Tibial artery (tissue), 4 donors: ENCODE measurements around the gene UBE2L5.

Source experiments
- DNase-seq, 2 donors: peaks; one replicate each; pipeline ENCODE4 v3.0.0-alpha.2; 2019
- H3K27ac ChIP-seq, 2 donors: fragments of 200-600 bp; sonication (generic) in 1 of 2; 1 replicate in 1 of 2; 2 replicates in 1 of 2; pipeline ENCODE4 v1.5.1; 2018 to 2019; ENCODE audit warnings: mild to moderate bottlenecking in 1 of 2
- H3K27me3 ChIP-seq, 2 donors: fragments of 200-600 bp; sonication (generic) in 1 of 2; one replicate each; pipeline versions ENCODE4 v1.5.1 to v1.6.0; 2016 to 2019
- H3K36me3 ChIP-seq, 3 donors: fragments of 200-600 bp; sonication (generic) in 2 of 3; one replicate each; pipeline ENCODE4 v1.5.1; 2016 to 2019; ENCODE audit warnings: mild to moderate bottlenecking in 2 of 3
- H3K4me1 ChIP-seq, 4 donors: fragments of 200-600 bp; sonication (generic) in 2 of 4; 1 replicate in 3 of 4; 2 replicates in 1 of 4; pipeline ENCODE4 v1.5.1; 2016 to 2019
- H3K4me3 ChIP-seq, 2 donors: fragments of 200-600 bp; sonication (generic) in 1 of 2; 1 replicate in 1 of 2; 2 replicates in 1 of 2; pipeline ENCODE4 v1.5.1; 2018 to 2019; ENCODE audit warnings: mild to moderate bottlenecking in 2 of 2
- H3K9me3 ChIP-seq, 3 donors: fragments of 200-600 bp; sonication (generic) in 1 of 3; one replicate each; pipeline ENCODE4 v1.5.1; 2016 to 2019
- intact Hi-C: fragments of 100-400 bp; cut with DNase I; formaldehyde crosslinking; loops from one replicate; pipeline ENCODE4 v1.15.0; 2023; ENCODE audit warnings: low total_unique reads
- TF ChIP-seq, protein P1 (sequence below), 2 experiments: fragments of 200-600 bp in 1 of 2; fragments of 450-650 bp in 1 of 2; IDR thresholded peaks; one replicate each; pipeline ENCODE4 v1.5.1; 2017 to 2019; ENCODE audit warnings: antibody characterized with exemption in 2 of 2, mild to moderate bottlenecking in 1 of 2, moderate library complexity in 1 of 2

UBE2L5 gene

DNA sequence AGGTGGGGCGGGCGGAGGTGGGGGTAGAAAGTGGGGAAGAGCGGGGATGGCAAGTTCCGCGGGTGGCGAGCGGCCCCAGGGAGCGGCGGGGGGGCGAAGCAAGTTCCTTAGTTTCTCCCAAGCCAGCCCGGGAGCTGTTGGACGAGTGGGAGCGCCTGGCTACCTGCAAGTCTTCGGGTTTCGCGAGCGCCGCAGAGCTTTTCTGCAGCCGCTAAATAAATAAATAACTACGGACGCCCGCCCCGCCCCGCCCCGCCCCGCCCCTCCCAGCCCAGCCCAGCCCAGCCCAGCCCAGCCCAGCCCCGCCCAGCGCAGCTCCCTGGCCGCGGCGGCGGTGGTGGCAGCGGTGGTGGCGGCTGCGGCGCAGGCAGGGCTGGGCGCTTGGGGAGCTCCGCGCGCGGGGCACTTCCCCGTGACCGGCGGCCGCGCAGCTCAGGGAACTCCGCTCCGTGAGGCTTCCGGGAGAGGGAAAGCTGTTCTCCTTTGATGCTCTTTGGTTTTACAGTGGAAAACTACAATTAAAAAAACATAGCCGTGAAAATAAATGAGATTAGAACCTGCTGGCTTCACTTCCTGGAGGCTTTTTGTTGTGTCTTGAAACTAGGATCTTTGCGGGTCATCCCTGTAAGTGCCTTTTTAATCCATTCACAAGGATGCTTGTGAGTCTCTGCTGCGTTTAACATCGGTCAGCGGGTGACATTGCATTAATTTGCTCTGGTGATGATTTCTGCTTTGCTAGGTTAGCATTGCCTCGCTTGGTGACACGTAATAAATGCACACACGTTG lies at the start of gene UBE2L5:
Gene UBE2L5 (plus strand): TSS at position 440 of the 786 bp plus-strand sequence. CDS start 5,498 bp downstream, outside the sequence.
- TF ChIP-seq, protein P1, sequence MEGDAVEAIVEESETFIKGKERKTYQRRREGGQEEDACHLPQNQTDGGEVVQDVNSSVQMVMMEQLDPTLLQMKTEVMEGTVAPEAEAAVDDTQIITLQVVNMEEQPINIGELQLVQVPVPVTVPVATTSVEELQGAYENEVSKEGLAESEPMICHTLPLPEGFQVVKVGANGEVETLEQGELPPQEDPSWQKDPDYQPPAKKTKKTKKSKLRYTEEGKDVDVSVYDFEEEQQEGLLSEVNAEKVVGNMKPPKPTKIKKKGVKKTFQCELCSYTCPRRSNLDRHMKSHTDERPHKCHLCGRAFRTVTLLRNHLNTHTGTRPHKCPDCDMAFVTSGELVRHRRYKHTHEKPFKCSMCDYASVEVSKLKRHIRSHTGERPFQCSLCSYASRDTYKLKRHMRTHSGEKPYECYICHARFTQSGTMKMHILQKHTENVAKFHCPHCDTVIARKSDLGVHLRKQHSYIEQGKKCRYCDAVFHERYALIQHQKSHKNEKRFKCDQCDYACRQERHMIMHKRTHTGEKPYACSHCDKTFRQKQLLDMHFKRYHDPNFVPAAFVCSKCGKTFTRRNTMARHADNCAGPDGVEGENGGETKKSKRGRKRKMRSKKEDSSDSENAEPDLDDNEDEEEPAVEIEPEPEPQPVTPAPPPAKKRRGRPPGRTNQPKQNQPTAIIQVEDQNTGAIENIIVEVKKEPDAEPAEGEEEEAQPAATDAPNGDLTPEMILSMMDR (IDR thresholded peaks at IDR 0.05) = no peak
- Histone ChIP-seq H3K27ac (peak within 1 kb of the TSS; percentile 94 to 95), H3K9me3 (no peaks in the 10 kb centered on the region), H3K4me1 (peaks cover 0 to 25% (median 20%) of the 10 kb centered on the region in 4 donors), H3K27me3 (no peaks in the 10 kb centered on the region), H3K4me3 (peak within 1 kb of the TSS; percentile 66 to 79), H3K36me3 (no peaks in the 10 kb centered on the region)
- intact Hi-C loops = loop anchor here (2.0 kb wide), 1 partner anchor 13 kb away; no protein-coding TSS in a partner anchor
- DNase-seq = peak; percentile 74 to 91

DNA sequence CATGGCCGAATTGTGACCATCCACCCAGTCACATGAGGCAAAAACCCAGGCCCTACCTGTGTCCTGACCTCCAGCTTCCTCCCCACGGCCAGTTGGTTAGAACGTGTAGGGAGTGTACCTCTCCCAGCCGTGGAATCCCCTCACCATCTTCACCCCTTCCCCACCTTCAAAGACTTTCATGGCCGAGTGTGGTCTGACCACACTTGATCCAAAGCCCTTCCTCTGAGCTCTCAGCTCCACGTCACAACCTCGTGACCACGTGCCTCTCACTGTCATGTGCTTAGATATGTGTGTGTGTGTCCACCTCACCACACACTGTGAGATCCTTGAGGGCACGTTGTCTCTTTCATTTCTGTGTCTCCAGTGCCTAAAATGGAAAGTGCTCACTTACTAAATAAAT lies 48.6 kb upstream of the UBE2L5 start:
- DNase-seq = peak in 1 of 2 donors; percentile 46
- TF ChIP-seq, protein P1 (IDR thresholded peaks at IDR 0.05) = no peak

DNA sequence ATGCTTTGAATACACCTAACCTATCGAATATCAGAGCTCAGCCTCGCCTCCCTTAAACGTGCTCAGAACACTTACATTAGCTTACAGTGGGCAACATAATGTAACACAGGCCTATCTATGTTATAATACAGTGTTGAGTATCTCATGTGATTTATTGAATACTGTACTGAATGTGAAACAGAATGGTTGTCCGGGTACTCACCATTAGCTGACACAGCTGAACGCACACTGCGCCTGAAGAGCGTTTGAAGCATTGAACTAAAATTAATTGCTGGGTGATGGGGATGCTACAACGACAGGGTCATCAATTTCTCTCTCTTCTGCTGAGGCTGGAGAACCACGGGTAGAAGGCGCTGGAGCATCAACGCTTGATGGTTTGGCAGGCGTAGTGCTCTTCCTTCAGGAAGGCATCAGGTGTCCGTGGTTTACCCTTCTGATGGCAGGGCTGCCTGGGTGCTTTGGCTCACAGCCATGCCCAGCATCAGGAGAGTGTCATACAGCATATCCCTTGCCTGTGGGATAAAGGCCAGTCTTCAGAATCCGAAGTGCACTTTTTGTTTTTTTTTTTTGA lies 46.9 kb upstream of the UBE2L5 start:
- Histone ChIP-seq H3K27me3 (no peaks in the 10 kb centered on the region), H3K4me1 (peaks cover 0 to 2% (median 0%) of the 10 kb centered on the region in 4 donors), H3K27ac (no peak overlapping the region), H3K4me3 (no peak overlapping the region), H3K9me3 (no peaks in the 10 kb centered on the region), H3K36me3 (no peaks in the 10 kb centered on the region)
- DNase-seq = peak in 1 of 2 donors; percentile 29
- TF ChIP-seq, protein P1 (IDR thresholded peaks at IDR 0.05) = no peak
- intact Hi-C loops = no loop called here

More for the DNA sequence above, 48.6 kb upstream of the UBE2L5 start:
- intact Hi-C loops = no loop called here
- H3K27me3 ChIP-seq = no peaks in the 10 kb centered on the region
- peaks cover 0 to 2% (median 0%) of the 10 kb centered on the region in 4 donors for H3K4me1 ChIP-seq
- H3K4me3 ChIP-seq = no peak overlapping the region
- H3K36me3 ChIP-seq = no peaks in the 10 kb centered on the region
- H3K9me3 ChIP-seq = no peaks in the 10 kb centered on the region
- H3K27ac ChIP-seq = no peak overlapping the region

DNA sequence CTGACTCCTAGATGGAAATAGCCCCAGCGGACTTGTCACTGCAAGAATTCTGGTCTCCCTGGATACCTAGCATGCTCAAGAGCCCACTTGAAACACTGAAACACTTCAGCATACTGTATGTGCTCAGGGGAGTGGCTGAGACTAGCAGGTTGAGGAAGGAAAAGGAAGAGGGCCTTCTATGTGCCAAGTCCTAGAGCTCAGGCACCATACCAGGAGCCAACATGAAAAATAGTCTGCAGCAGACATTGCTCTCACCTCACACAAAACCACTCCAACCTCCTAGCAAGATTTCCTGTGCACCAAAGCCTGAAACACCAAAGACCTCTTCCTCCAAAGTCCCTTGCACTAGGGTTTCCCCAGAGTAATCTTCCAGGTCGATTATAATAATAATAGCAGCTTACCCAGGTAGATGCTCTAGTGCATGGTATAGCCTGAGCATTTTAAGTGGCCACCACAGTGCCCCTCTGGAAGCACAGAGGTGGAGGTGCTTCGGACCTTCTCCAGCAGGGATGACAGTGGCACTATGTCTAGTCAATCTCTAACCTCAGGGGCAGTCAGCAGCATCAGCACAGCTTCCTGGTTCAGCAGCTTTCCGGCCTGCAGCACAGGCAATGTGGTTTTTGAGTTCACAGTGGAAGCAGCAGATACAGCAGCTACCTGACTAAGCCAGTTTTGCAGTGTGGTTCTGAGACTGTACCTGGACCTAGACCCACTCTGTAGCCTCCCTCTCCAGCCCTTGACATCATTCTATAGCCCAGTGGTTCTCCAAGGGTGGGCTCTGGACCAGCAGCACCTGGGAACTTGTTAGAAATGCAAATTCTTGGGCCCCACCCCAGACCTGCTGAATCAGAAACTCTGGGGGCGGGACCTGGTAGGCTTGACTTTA lies 45.6 kb upstream of the UBE2L5 start:
- Histone ChIP-seq H3K27ac (no peak overlapping the region), H3K9me3 (no peaks in the 10 kb centered on the region), H3K4me1 (no peaks in the 10 kb centered on the region), H3K4me3 (no peak overlapping the region), H3K27me3 (no peaks in the 10 kb centered on the region), H3K36me3 (no peaks in the 10 kb centered on the region)
- intact Hi-C loops = no loop called here
- TF ChIP-seq, protein P1 (IDR thresholded peaks at IDR 0.05) = no peak
- DNase-seq = peak in 1 of 2 donors; percentile 32

DNA sequence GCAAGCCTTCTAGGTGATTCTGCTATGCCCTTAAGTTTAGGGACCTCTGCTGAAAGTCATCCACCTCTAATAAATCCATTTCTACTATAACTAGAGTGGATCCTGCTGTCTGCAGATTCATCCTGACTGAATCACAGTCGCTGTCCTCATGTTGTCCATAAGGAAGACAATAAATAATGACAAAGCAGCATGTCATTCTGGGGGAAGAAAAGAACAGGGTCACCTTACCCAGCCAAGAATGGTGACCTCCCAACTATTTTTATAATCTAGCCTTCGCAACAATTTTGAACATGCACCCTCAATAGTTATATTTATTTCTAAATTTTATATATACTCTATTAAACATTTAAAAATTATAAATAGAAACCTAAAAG lies 45.0 kb upstream of the UBE2L5 start:
- Histone ChIP-seq H3K4me3 (no peak overlapping the region), H3K4me1 (no peaks in the 10 kb centered on the region), H3K27ac (no peak overlapping the region), H3K27me3 (no peaks in the 10 kb centered on the region), H3K9me3 (no peaks in the 10 kb centered on the region), H3K36me3 (no peaks in the 10 kb centered on the region)
- DNase-seq = no peak
- intact Hi-C loops = no loop called here
- TF ChIP-seq, protein P1 (IDR thresholded peaks at IDR 0.05) = no peak
